ENCODE data around the gene DOCK2. TPM values are rescaled to one million over a fixed set of nuclear protein-coding genes. Genes with fewer than 3 reads are reported as not detected.

The DOCK2 gene
- total and polyA plus RNA-seq, 4 experiments from 2014 or later: 45.8 to 223 (median 162) TPM

DNA sequence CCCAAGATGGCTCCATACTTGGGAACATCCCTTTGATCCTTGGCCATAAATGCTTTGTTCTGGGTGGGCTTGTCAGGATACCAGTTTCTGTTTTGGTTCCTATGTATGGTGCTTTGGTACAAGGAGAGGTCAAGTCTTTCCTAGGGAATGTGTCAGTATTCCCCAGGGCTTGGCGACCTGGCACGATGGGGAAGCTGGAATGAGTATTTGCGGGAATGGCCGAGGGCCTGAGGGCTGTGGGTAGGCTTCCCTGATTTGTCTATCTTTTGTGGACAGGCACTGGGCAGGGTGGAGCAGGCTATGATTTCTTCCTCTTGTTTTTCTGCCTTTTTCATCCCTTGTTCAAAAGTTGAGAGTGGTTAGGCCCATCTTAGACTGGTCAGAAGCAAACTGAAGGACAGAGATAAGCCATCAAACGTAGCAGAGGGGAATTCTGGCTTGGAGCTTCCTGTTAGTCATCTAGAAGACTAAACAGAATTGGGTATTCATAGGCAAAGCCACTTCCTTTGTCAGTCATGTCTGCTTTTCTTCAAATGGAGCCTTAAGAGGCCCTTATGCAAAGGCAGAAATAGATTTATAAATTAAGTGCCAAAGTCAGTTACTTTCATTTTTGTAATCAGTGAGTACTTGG, 13.7 kb downstream of the DOCK2 start:
- peak overlapping the region; percentile 54 for H3K27ac ChIP-seq (ENCODE audit: low read depth, low read length)
- H3K9me3 Mint-ChIP-seq: no peaks in the 10 kb centered on the region
- peak overlapping the region; percentile 55 to 85 (median 74) for H3K4me3 Mint-ChIP-seq
- no peaks in the 10 kb centered on the region for H3K27me3 ChIP-seq (ENCODE audit: insufficient read depth, low read length)
- peaks cover 16% of the 10 kb centered on the region for H3K36me3 ChIP-seq (ENCODE audit: insufficient read depth, low read length)
- H3K4me3 ChIP-seq (ENCODE audit: low read length in 2 of 2): peak overlapping the region in 1 of 2 donors; percentile 2
- H3K27me3 Mint-ChIP-seq: no peaks in the 10 kb centered on the region
- peak in 3 of 5 donors; percentile 13 to 70 (median 28) for DNase-seq
- H3K4me1 Mint-ChIP-seq: peaks cover 89 to 100% (median 96%) of the 10 kb centered on the region in 4 donors
- peaks cover 99% of the 10 kb centered on the region for H3K4me1 ChIP-seq (ENCODE audit: insufficient read depth, low read length)
- H3K27ac Mint-ChIP-seq: peak overlapping the region; percentile 89 to 98 (median 93)
- CTCF ChIA-PET (ENCODE audit: partially characterized antibody): no interaction called here
- peaks cover 14 to 50% of the 10 kb centered on the region in 2 donors for H3K36me3 Mint-ChIP-seq
- intact Hi-C loops (cut with micrococcal nuclease): loop anchor here (5.0 kb wide), 1 partner anchor 69 kb away; the partner anchor contains the start of gene SPDL1
- H3K9me3 ChIP-seq (ENCODE audit: control insufficient read depth in 1 of 2, low read length in 2 of 2): no peaks in the 10 kb centered on the region
- POLR2A ChIA-PET (ENCODE audit: partially characterized antibody): interaction anchor here (0.6 to 2.7 kb wide), 5 partner anchors 8 to 334 kb away, joined by 3 to 18 read pairs (median 3); partner anchors contain the start of gene DOCK2

DNA sequence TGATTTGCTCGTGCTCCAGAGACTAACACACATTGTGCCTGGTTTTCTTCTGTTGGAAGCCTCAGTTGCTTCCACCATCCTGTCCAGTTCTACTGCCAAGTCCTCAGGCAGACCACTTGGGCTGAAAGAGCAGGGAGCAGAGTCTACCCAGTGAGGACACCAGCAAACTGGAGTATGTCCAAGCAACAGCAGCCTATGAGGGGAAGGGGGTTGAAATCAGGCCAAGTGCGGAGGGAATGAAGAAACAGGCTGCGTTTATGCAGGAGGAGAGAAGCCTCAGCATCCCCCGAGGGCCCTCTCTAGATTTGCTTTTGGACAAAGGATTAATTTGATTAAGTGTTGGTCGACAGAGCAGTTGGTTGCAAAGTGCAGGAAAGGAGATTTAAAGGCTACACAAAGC, 14.5 kb downstream of the DOCK2 start:
- H3K27ac Mint-ChIP-seq: peak overlapping the region; percentile 89 to 98 (median 93)
- POLR2A ChIA-PET (ENCODE audit: partially characterized antibody): interaction anchor here (0.7 to 2.7 kb wide), 3 partner anchors 8 to 14 kb away, joined by 3 to 18 read pairs (median 5); partner anchors contain the start of gene DOCK2

DNA sequence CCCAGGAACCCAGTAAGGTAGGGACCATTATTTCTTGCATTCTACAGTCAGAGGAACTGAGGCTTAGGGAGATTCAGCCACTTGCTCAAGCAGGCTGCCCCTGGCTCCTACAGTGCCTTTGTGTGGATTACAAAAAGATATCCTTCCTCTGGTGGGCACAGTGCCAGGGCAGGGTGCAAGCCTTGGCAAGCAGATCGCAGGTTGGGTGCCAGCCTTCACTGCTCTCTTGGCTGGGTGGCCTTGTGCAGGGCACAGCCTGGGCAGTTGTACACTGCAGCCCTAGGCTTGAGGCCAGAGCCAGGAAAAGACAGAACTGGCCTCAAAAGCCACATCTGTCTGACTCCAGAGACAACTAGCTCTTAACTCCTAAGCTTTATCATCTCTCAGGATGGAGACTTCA, 15.0 kb downstream of the DOCK2 start:
- H3K36me3 ChIP-seq (ENCODE audit: insufficient read depth, low read length): peaks cover 12% of the 10 kb centered on the region
- Mint-ChIP-seq H3K27ac (peak overlapping the region; percentile 75 to 94 (median 85)), H3K4me3 (peak overlapping the region in 2 of 8 donors; percentile 5 to 10), H3K27me3 (no peaks in the 10 kb centered on the region), H3K4me1 (peaks cover 87 to 100% (median 95%) of the 10 kb centered on the region in 4 donors), H3K36me3 (peaks cover 19 to 57% of the 10 kb centered on the region in 2 donors), H3K9me3 (no peaks in the 10 kb centered on the region)
- H3K4me3 ChIP-seq (ENCODE audit: low read length in 2 of 2): no peak overlapping the region
- POLR2A ChIA-PET (ENCODE audit: partially characterized antibody): interaction anchor here (2.7 kb wide), 1 partner anchor 15 kb away, joined by 18 read pairs; the partner anchor contains the start of gene DOCK2
- peaks cover 99% of the 10 kb centered on the region for H3K4me1 ChIP-seq (ENCODE audit: insufficient read depth, low read length)
- CTCF ChIA-PET (ENCODE audit: partially characterized antibody): no interaction called here
- H3K9me3 ChIP-seq (ENCODE audit: control insufficient read depth in 1 of 2, low read length in 2 of 2): no peaks in the 10 kb centered on the region
- H3K27ac ChIP-seq (ENCODE audit: low read depth, low read length): peak overlapping the region; percentile 54
- DNase-seq: no peak
- intact Hi-C loops (cut with micrococcal nuclease): loop anchor here (5.0 kb wide), 1 partner anchor 70 kb away; the partner anchor contains the start of gene SPDL1
- no peaks in the 10 kb centered on the region for H3K27me3 ChIP-seq (ENCODE audit: insufficient read depth, low read length)

More for the DNA sequence above, 14.5 kb downstream of the DOCK2 start:
- no peaks in the 10 kb centered on the region for H3K9me3 Mint-ChIP-seq
- Histone ChIP-seq H3K4me1 (ENCODE audit: insufficient read depth, low read length) (peaks cover 99% of the 10 kb centered on the region), H3K27ac (ENCODE audit: low read depth, low read length) (peak overlapping the region; percentile 54), H3K36me3 (ENCODE audit: insufficient read depth, low read length) (peaks cover 12% of the 10 kb centered on the region), H3K4me3 (ENCODE audit: low read length in 2 of 2) (peak overlapping the region in 1 of 2 donors; percentile 2), H3K9me3 (ENCODE audit: control insufficient read depth in 1 of 2, low read length in 2 of 2) (no peaks in the 10 kb centered on the region), H3K27me3 (ENCODE audit: insufficient read depth, low read length) (no peaks in the 10 kb centered on the region)
- peaks cover 16 to 57% of the 10 kb centered on the region in 2 donors for H3K36me3 Mint-ChIP-seq
- H3K4me3 Mint-ChIP-seq: peak overlapping the region in 7 of 8 donors; percentile 69 to 85 (median 77)
- intact Hi-C loops (cut with micrococcal nuclease): loop anchor here (5.0 kb wide), 1 partner anchor 69 kb away; the partner anchor contains the start of gene SPDL1
- no peaks in the 10 kb centered on the region for H3K27me3 Mint-ChIP-seq
- no peak for DNase-seq
- peaks cover 88 to 100% (median 95%) of the 10 kb centered on the region in 4 donors for H3K4me1 Mint-ChIP-seq
- CTCF ChIA-PET (ENCODE audit: partially characterized antibody): no interaction called here

DNA sequence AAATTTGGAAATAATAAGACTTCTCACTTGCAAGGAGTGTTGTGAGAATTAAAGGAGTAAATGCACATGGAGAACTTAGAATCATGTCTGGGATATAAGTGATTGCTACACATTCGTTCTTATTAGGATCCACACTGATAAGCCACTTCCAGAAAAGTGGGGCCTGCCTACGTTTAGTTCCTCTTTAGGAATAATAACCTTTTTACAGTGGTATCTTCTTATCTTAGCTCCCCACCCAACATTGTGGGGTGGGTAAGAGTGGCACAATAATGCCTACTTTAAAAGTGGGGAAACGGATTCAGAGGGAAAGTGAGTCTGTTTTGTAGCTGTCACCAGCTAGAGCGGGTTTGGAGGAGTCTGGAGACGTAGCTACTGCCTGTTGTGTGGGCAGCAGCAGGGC, 16.0 kb downstream of the DOCK2 start:
- Mint-ChIP-seq H3K36me3 (peaks cover 24 to 57% of the 10 kb centered on the region in 2 donors), H3K9me3 (no peaks in the 10 kb centered on the region), H3K4me3 (no peak overlapping the region), H3K27me3 (no peaks in the 10 kb centered on the region), H3K4me1 (peaks cover 83 to 98% (median 90%) of the 10 kb centered on the region in 4 donors), H3K27ac (peak overlapping the region; percentile 50 to 93 (median 80))
- H3K4me1 ChIP-seq (ENCODE audit: insufficient read depth, low read length): peaks cover 98% of the 10 kb centered on the region
- H3K9me3 ChIP-seq (ENCODE audit: control insufficient read depth in 1 of 2, low read length in 2 of 2): no peaks in the 10 kb centered on the region
- intact Hi-C loops (cut with micrococcal nuclease): loop anchor here (5.0 kb wide), 1 partner anchor 71 kb away; the partner anchor contains the start of gene SPDL1
- POLR2A ChIA-PET (ENCODE audit: partially characterized antibody): interaction anchor here (1.2 to 1.5 kb wide), 2 partner anchors 13 to 15 kb away, joined by 3 to 7 read pairs; partner anchors contain the start of gene DOCK2
- no peak overlapping the region for H3K4me3 ChIP-seq (ENCODE audit: low read length in 2 of 2)
- CTCF ChIA-PET (ENCODE audit: partially characterized antibody): no interaction called here
- DNase-seq: no peak
- H3K27me3 ChIP-seq (ENCODE audit: insufficient read depth, low read length): no peaks in the 10 kb centered on the region
- no peak overlapping the region for H3K27ac ChIP-seq (ENCODE audit: low read depth, low read length)
- peaks cover 12% of the 10 kb centered on the region for H3K36me3 ChIP-seq (ENCODE audit: insufficient read depth, low read length)

DNA sequence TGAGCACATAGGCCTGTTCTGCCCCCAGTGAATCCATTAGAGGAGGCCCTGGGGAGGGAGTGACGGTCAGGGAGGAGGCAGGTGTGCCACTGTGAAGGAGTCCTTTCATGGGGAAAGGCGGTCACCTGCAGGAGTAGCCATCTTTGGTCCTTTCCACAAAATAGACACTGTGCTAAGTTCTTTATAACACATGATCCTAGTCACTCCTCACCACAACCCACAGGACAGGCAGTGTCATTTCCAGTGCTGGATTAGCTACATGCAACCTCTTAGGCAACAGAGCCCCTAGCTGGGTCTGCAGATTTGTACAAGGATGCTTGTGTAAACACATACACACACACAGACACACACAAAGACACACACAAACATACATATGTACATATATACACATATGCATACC, 18.3 kb downstream of the DOCK2 start:
- ChIA-PET CTCF (ENCODE audit: partially characterized antibody) (no interaction called here), POLR2A (ENCODE audit: partially characterized antibody) (interaction anchor here (4.3 kb wide), 1 partner anchor 18 kb away, joined by 21 read pairs; the partner anchor contains the start of gene DOCK2)
- Mint-ChIP-seq H3K9me3 (no peaks in the 10 kb centered on the region), H3K27ac (peak overlapping the region; percentile 58 to 93 (median 84)), H3K36me3 (peaks cover 29 to 61% of the 10 kb centered on the region in 2 donors), H3K4me3 (peak overlapping the region in 5 of 8 donors; percentile 29 to 81 (median 59)), H3K27me3 (no peaks in the 10 kb centered on the region), H3K4me1 (peaks cover 70 to 87% (median 79%) of the 10 kb centered on the region in 4 donors)
- Histone ChIP-seq H3K4me3 (ENCODE audit: low read length in 2 of 2) (no peak overlapping the region), H3K4me1 (ENCODE audit: insufficient read depth, low read length) (peaks cover 82% of the 10 kb centered on the region), H3K36me3 (ENCODE audit: insufficient read depth, low read length) (peaks cover 12% of the 10 kb centered on the region), H3K9me3 (ENCODE audit: control insufficient read depth in 1 of 2, low read length in 2 of 2) (no peaks in the 10 kb centered on the region), H3K27me3 (ENCODE audit: insufficient read depth, low read length) (no peaks in the 10 kb centered on the region), H3K27ac (ENCODE audit: low read depth, low read length) (peak overlapping the region; percentile 33)
- intact Hi-C loops (cut with micrococcal nuclease): no loop called here
- DNase-seq: no peak

DNA sequence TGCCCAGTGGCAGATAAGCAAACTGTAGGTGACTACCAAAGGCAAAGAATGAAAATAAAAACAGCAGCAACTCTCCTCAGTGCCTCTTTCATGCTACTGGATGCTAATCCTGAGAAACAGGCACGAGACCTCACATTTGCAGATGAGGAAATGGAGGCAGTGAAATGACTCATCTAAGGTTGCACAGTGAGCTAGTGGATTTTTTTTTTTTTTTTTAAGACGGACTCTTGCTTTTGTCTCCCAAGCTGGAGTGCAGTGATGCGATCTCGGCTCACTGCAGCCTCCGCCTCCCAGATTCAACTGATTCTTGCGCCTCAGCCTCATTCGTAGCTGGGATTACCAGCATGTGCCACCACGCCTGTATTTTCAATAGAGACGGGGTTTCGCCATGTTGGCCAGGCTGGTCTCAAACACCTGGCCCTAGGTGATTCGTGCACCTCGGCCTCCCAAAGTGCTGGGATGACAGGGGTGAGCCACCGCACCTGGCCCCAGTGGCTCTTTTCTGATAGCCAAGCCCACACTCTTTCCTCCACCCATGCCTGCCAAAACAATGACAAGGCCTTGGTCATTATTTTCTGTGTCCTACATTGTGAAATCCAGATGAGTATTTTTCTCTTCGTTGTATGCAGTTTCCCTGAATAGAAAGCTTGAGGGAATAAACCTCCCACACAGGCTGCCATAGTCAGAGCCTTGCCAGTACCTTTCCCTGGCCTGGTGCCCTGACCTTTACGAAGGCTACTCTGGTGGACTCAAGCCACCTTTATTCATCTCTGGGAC, 19.2 kb downstream of the DOCK2 start:
- Mint-ChIP-seq H3K36me3 (peaks cover 30 to 57% of the 10 kb centered on the region in 2 donors), H3K27me3 (no peaks in the 10 kb centered on the region), H3K4me3 (peak overlapping the region in 6 of 8 donors; percentile 22 to 81 (median 66)), H3K27ac (peak overlapping the region; percentile 53 to 93 (median 84)), H3K4me1 (peaks cover 62 to 87% (median 70%) of the 10 kb centered on the region in 4 donors), H3K9me3 (peaks cover 0 to under 1% (median 0%) of the 10 kb centered on the region in 8 donors)
- Histone ChIP-seq H3K9me3 (ENCODE audit: control insufficient read depth in 1 of 2, low read length in 2 of 2) (no peaks in the 10 kb centered on the region), H3K27ac (ENCODE audit: low read depth, low read length) (peak overlapping the region; percentile 24), H3K27me3 (ENCODE audit: insufficient read depth, low read length) (no peaks in the 10 kb centered on the region), H3K4me3 (ENCODE audit: low read length in 2 of 2) (no peak overlapping the region), H3K4me1 (ENCODE audit: insufficient read depth, low read length) (peaks cover 73% of the 10 kb centered on the region), H3K36me3 (ENCODE audit: insufficient read depth, low read length) (peaks cover 12% of the 10 kb centered on the region)
- intact Hi-C loops (cut with micrococcal nuclease): loop anchor here (2.0 kb wide), 1 partner anchor 14 kb away; no protein-coding TSS in a partner anchor
- no peak for DNase-seq
- POLR2A ChIA-PET (ENCODE audit: partially characterized antibody): interaction anchor here (1.0 to 4.3 kb wide), 2 partner anchors 19 to 73 kb away, joined by 4 to 21 read pairs; partner anchors contain the start of genes DOCK2 and SPDL1
- CTCF ChIA-PET (ENCODE audit: partially characterized antibody): no interaction called here

Data from CD4-positive, alpha-beta memory T cell (primary cell).